Pericardium fibroblast (primary cell): ENCODE data around the gene MAGEB6B. TPM values are rescaled to one million over a fixed set of nuclear protein-coding genes. Genes with fewer than 3 reads are reported as not detected.

Source experiments
- total RNA-seq: library from RNA; depleted of rRNA; stranded (reverse); fragments of >200 nt; gene quantifications from 2 replicates; pipeline ENCODE4 v1.2.3, GENCODE V29; 2015

MAGEB6B gene, protein sequence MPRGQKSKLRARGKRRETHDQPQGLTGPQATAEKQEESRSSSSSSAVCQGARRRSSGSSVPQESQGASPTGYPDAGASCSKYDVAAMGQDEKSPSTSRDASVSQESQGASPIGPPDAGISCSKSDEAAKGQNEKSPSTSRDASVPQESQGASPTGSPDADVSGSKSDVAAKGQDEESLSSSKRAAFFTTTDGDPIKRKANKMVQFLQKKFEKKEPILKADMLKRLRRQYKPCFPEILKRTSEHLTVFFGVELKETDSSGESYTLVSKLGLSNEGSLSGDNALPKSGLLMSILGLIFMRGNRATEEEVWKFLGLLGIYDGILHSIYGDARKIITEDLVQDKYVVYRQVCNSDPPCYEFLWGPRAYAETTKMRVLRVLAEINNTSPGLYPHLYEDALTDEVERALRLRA
- not detected in 2 replicates for total RNA-seq

DNA sequence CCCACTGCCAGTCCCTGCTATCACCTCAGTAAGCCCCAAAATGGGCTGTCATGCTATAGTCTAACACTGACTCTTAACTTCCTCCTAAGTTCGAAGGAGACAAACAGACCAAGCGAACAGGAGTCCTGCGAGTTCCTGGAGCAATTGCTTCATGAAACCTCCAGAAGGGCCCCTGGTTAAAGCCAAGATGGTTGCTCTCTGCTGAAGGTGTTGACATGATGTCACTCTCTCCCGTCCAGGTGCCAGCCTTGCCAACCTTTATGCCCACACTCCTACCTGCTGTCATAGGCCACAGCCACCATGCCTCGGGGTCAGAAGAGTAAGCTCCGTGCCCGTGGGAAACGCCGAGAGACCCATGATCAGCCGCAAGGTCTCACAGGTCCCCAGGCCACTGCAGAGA, at the start of gene MAGEB6B:
Gene MAGEB6B (plus strand): TSS at position 301 of the 400 bp plus-strand sequence. CDS start 0 bp downstream, at position 301.

DNA sequence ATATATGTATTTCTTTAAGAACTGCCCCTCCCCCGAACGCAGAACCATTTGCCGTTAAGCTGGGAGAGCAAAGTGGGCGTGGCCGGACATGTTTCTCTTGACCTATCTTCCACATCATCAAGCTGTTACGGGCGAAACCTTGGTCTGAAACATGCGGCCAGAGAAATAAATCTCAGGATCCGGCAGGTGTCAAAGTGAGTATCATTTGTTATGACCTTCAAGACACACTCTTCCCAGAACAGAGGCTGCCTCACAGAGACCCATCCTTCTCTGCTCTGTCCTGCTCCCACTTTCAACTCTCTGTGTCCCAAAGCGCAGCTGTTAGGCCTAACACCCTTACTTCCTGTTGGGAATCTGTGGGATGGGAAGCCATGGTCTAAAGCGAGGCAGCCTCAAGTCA, 22.1 kb upstream of the MAGEB6B start, which contains the start of gene MAGEB18:
Gene MAGEB18 (plus strand): TSS at position 70 of the 400 bp plus-strand sequence. CDS start 643 bp downstream, outside the sequence.

DNA sequence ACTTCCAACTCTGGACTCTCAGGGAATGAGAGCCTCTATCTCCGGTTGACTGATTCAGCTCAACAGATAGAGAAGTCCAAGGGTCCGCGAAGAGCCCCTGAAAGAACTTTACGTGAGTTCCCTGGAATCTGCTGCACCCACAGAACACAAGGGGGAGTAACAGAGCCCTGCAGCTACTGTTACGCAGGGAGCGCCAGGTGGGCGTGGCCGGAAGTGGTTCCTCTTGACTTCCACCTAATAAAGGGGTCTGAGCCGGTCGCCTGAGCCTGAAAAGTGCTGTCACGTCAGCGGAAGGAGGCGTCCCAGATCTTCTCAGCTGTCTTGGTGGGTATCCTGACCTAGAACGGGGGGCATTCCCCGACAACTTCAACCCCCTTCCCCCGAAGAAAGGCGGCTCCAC, 31.8 kb downstream of the MAGEB6B start, which contains the start of gene MAGEB6:
Gene MAGEB6 (plus strand): TSS at position 237 of the 400 bp plus-strand sequence. CDS start 1,407 bp downstream, outside the sequence.

Other genes with a start within 250 kb of the MAGEB6B start
- not detected in 2 replicates for gene MAGEB18, start 22.3 kb upstream of the MAGEB6B start, total RNA-seq
- gene MAGEB6, start 31.8 kb downstream of the MAGEB6B start, total RNA-seq: not detected in 2 replicates
- not detected in 2 replicates for gene MAGEB5, start 55.6 kb downstream of the MAGEB6B start, total RNA-seq